NCI-H2171 (cell line): Measurements from ENCODE around the gene ZC3H7A.

Experiments
- DNase-seq: peaks from one replicate; lab custom pipeline; 2025; lab: John Stamatoyannopoulos, UW

ZC3H7A gene

GRCh38 chr16:11735787-11736186 is 61.3 kb downstream of the ZC3H7A start:
- no peak for DNase-seq

DNA sequence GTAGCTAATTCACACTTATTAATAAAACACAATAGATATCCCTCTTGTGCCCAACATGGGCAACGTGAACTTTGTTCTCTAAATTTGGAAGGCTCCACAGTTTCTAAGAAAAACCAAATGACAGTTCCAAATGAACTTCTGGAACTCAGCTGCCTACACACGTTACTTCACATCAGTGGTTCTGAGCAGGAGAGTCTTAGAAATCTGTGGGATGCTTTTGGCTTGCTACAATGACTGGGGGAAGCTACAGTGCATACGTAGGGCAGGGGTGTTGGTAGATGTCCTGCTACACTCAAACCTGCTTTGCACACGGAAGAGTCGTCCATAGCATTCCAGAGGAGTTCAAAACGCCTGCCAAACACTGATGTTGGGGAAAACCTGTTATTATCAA is 62.4 kb downstream of the ZC3H7A start:
- DNase-seq = no peak

DNA sequence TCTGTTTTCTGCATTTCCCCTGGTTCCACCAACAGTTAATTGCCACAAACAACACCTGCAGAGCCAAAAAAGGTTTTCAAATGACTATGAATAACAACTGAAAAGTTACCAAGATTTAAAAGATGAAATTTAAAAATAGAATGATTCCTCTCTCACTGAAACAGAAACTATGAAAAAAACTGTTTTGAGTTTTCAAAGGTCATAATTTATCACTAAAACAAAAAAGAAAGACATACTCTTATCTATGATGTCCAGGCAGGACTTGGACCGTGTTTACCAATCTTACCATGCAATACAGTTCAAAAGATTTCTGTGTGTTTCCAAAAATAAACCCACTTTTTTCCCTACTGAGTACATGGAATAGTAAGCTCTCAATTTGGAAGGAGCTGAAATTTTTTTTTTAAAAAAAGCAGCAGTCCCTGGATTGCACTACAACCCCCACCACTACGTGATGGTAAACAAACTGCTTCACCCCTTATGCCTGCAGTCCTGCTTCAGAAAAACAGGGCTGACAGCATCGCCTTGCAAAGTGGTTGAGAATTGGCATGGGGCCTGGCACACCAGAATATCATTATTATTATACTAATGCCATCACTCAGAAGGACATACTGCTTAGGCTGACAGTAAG is 62.9 kb downstream of the ZC3H7A start:
- no peak for DNase-seq

- DNase-seq = no peak
These were observed 65.8 kb downstream of the ZC3H7A start for GRCh38 chr16:11731222-11731621.

DNA sequence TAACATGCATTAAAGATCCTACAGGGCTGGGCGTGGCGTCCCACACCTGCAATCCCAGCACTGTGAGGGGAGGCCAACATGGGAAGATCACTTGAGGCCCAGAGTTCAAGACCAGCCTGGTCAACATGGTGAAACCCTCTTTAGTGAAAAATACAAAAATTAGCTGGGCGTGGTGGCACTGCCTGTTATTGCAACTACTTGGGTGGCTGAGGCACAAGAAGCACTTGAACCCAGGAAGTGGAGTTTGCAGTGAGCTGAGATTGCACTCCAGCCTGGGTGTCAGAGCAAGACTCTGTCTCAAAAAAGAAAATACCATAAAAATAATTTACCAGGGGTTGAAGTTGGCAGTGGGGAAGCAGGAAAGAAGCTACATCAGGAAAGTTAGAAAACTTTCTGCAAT is 67.3 kb downstream of the ZC3H7A start:
- no peak for DNase-seq

- no peak for DNase-seq
These were observed 69.1 kb downstream of the ZC3H7A start for GRCh38 chr16:11727796-11728543.

DNA sequence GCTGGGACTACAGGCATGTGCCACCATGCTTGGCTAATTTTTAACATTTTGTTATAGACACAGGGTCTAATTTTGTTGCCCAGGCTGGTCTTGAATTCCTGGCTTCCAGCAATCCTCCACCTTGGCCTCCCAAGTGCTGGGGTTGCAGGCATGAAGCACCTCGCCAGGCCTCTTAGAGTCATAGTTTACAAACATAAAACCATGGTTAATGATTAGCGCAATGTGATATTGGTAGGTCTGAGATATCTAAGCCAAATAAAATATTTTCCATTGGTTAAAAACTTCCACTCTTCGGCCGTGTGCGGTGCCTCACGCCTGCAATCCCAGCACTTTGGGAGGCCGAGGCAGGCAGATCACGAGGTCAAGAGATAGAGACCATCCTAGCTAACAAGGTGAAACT is 71.0 kb downstream of the ZC3H7A start:
- DNase-seq = no peak

DNA sequence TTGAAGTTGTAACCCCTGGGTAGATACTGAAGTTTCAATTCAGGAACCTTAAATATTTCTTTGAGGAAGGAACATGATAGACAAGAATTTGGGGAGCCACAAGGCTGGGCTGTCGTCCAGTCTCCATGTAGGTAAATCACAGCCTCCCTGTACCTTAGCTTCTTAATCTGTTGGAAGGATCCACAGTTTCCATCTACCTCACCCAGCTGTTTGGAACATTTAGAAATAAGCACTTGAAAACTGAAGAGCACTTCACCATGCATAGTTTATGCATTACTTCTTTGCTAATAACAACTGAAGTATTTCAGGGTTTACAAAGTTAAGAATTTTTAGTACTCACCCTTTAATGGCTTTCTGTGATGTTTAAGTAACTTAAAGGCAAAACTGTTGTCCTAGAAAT is 71.6 kb downstream of the ZC3H7A start:
- no peak for DNase-seq

DNA sequence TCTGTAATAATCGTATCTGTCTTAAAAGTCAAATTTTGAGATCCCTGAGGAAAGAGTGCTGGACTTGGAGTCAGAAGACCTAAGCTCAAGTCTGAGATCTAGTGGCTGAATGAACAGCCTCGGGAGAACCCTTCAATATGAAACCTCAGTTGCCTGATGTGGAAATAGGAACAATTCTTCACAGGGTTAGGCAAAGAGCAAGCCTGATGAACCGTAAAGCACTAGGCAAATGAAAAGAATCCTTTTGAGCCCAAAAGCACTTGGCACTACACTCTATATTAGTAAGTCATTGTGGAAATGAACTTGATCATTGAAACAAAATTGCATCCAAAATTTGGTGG is 74.6 kb downstream of the ZC3H7A start:
- DNase-seq = no peak

DNA sequence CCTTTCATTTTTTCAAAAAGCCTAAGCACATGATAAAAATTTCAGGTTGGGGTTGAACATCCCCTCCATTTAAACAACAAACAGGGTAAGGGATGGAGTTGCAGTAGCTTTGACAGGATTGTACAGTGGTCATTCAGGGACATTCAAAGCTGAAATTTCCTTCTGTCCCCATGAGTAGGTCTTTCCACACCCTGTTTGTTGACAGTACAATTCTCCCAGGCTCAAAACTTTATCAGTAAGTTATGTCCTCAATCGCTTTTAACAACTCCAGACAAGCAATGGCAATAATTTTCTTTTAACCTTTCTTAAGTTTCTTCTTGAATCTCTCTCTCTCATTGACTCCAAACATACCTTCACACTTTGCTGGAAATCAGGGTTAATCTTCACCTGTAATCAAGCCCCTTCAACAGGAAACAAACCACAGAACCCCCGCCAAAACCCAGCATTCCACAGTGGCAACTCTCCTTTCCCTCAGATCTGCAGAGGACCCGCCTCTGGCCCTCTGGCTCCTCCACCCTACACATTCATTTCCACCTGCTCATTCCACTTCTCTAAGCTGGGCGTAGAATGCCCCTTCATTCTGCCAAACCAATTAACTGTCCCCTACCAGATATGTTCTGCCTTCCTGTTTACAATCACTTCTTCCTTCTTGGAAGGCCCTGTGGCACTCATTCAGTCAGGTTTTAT is 75.1 kb downstream of the ZC3H7A start:
- no peak for DNase-seq

DNA sequence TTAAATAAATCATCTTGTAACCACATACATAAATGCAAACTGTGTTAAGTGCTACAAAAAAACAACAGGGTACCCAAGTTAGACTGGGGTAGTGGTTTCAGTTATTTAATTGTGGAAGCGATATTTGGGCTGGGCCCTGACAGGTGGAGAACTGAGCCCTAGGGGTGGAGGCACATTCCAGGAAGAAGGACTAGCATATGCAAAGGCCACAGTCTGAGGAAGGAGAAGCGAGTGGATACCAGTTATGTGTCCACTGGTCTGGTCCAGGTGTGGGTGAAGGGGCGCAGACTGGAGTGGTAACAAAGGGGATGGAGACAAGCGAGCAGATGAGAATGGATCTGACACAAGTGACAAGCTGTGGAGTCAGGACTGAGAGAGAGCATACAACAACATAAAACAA is 77.3 kb downstream of the ZC3H7A start:
- DNase-seq = no peak

- DNase-seq = no peak
These were observed 77.9 kb downstream of the ZC3H7A start for GRCh38 chr16:11719171-11719570.

DNA sequence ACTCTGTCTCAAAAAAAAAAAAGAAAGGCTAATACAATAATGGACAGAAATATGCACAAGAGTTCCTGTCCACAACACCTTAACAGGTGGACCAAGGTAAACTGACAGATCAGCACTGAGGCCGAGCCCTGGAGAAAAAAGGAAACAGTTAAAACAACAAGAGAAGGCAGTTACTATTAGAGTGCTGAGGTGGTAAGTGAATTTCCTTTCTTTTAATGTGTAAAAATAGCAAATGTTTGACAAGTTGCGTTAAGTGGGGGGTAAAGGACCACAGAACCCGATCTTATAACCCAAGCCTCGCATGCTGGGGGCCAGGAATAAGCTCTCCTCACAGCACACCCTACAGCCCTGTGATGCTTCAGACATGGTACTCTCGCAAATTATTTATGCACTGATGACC is 79.2 kb downstream of the ZC3H7A start:
- no peak for DNase-seq

DNA sequence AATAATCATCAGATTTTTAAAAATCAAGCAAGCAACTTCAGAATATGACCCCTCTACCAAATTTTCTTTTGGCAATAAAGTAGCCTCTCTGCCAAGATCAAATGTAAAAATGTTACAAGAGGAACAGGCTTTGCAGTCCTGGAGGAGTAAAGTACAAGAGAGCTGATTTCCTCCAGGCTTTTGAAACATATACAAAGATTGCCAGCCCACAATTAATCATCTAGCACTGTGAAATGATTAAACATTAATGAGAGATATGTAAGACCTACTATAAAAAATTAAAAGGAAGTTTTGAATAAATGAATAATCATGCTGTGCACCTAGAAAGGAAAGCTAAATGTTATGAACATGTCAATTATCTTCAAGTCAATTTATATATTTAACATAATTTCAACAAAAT is 80.7 kb downstream of the ZC3H7A start:
- no peak for DNase-seq

DNA sequence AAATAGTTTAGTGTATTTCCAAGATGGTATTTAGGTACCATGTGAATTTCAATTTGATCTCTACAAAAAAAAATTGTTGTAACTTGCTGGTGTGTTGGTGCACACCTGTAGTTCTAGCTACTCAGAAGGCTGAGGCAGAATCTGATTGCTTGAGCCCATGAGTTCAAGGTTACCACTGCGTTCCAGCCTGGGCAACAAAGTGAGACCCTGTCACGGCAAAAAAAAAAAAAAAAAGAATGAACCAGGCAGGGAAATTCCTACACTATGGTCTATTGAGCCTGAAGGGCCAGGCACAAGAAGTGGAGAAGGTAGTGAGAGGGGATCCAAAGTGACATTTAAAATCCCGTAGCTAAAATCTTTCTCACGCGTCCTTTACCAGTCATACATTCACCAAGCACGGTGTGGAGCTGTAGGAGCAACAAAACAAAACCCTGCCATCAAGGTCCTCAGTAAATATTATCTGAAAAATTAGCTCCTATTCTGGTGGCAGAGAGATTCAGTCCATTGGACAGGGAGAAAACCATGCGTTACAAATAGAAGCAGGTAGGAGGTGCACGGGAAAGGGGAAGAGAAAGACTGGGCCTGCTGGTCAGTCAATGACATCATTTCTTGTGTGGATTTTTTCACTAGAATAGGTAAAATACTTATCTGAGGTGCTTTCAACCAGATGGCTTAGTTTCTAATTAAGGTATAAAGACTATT is 81.7 kb downstream of the ZC3H7A start:
- no peak for DNase-seq

GRCh38 chr16:11712122-11712521 is 84.9 kb downstream of the ZC3H7A start:
- DNase-seq = no peak

DNA sequence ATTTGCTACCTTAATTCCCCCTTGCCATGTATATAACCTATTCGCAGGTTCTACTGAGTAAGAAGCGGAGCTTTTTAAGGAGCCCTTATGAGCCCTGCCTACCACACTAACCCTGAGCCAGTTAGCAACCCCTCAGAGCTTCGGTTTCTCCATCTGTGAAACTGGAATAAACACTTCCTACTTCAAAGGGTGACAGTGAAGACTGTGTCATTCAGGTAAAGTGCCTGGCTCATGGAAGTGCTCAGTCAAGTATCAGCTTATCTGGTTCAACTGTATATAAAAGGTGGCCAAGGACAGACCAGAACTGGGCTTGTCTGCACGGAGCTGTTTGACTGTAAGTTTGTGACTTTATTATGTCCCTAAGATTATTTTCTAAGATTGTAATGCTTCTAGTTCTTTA is 85.4 kb downstream of the ZC3H7A start:
- no peak for DNase-seq

DNA sequence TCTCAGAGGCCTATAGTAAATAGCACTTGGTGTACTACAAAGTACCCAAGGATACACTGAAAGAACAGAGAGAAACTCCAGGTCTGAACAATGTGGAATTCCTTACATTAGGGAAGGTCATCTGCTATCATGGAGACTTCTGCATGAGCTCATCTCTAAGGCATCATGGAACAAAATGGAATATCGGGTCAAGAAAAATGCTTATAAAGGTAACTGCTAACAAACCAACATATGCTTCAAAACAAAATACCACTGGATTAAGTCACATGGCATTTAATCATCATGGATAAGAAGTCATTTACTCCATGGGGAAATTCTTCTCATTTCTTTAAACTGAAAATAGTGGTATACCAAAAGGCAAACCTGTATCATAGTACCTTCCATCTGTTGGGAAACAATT is 88.6 kb downstream of the ZC3H7A start:
- DNase-seq = no peak

- no peak for DNase-seq
These were observed 89.3 kb downstream of the ZC3H7A start for GRCh38 chr16:11707679-11708197.

GRCh38 chr16:11706180-11706742 is 90.8 kb downstream of the ZC3H7A start:
- DNase-seq = no peak

DNA sequence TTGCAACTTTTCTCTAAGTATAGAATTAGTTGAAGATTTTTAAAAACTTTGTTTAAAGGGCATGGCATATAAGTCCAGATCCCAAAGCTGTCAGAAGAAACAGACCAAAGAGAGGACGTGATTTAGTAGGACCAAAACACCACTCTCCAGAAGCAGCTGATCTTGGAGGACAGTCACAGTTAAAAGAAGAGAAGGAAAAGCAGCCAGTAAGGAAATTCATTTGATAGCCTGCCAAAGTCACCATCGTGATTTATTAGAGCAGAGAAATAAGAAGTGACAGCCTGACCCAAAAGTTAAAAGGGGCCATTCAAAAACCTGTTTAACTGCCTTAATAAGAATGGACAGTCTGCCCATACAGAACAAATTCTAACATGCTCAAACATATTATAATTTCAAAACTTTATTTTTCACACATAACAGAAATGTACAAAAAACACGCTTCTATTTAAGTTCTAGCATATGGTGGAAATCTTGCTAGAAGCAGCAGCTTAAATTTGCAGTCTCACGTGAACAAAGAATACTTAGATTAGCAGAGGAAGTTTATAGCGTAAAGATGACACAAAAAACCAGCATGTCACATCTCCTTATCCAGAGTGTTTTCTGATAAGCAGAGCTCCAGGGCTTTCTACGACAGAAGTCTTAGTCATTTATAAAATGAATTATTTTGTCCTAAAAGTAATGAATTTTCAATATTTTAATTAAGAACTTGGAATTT is 91.6 kb downstream of the ZC3H7A start:
- no peak for DNase-seq
